Naive thymus-derived CD4-positive, alpha-beta T cell (primary cell): ENCODE results near the gene SENP8. TPM values are rescaled to one million over a fixed set of nuclear protein-coding genes. Genes with fewer than 3 reads are reported as not detected.

ENCODE experiments used
- ATAC-seq: fragments of 150-1000 bp; cut with Tn5 transposase; 2 replicates; pipeline ENCODE4 v1.10.0; 2021; ENCODE audit warnings: mild to moderate bottlenecking, moderate library complexity
- CTCF ChIA-PET: fragments of 350-600 bp; sonication (Branson Sonifier 250); formaldehyde crosslinking; loops from one replicate; lab custom pipeline; 2021; ENCODE audit warnings: antibody characterized with exemption; lab: Charles Lee
- POLR2A ChIA-PET: fragments of 350-600 bp; sonication (Branson Sonifier 250); formaldehyde crosslinking; loops from one replicate; lab custom pipeline; 2021; ENCODE audit warnings: antibody characterized with exemption, inconsistent platforms; lab: Charles Lee
- DNase-seq, 9 donors: peaks; one replicate each; pipeline versions ENCODE4 v3.0.0 to v3.0.0-alpha.2; 2020 to 2022; ENCODE audit warnings: mixed read lengths in 1 of 9
- H3K27ac ChIP-seq: one replicate; pipeline ENCODE4 v1.7.0; 2013; ENCODE audit warnings: mild to moderate bottlenecking, low read depth, low read length, moderate library complexity
- H3K27me3 ChIP-seq, 2 donors: one replicate each; pipeline ENCODE4 v1.7.0; 2013; ENCODE audit warnings: low read length in 2 of 2, mild to moderate bottlenecking in 2 of 2, moderate library complexity in 2 of 2; ENCODE audit not compliant: control insufficient read depth in 2 of 2, insufficient read depth in 2 of 2
- H3K36me3 ChIP-seq, 3 experiments: 1 replicate in 2 of 3; 2 replicates in 1 of 3; pipeline ENCODE4 v1.7.0; 2013; ENCODE audit warnings: low read length in 3 of 3, mild to moderate bottlenecking in 3 of 3, moderate library complexity in 1 of 3; ENCODE audit not compliant: insufficient read depth in 3 of 3, control insufficient read depth in 2 of 3
- H3K4me1 ChIP-seq, 2 donors: one replicate each; pipeline ENCODE4 v1.7.0; 2013; ENCODE audit warnings: low read length in 2 of 2, mild to moderate bottlenecking in 2 of 2, moderate library complexity in 1 of 2; ENCODE audit not compliant: control insufficient read depth in 2 of 2, insufficient read depth in 2 of 2
- H3K4me3 ChIP-seq: 2 replicates; pipeline ENCODE4 v1.7.0; 2013; ENCODE audit warnings: mild to moderate bottlenecking, low read length
- H3K9me3 ChIP-seq, 3 experiments: 1 replicate in 2 of 3; 2 replicates in 1 of 3; pipeline ENCODE4 v1.7.0; 2013; ENCODE audit warnings: low read length in 3 of 3; ENCODE audit not compliant: control insufficient read depth in 2 of 3
- H3K27ac Mint-ChIP-seq, 9 donors: one replicate each; pipeline ENCODE4 v1.8.0; 2020 to 2022; ENCODE audit warnings: mixed read lengths in 9 of 9, mild to moderate bottlenecking in 8 of 9, moderate library complexity in 5 of 9, inconsistent platforms in 2 of 9
- H3K27me3 Mint-ChIP-seq, 5 donors: one replicate each; pipeline ENCODE4 v1.8.0; 2021 to 2022; ENCODE audit warnings: mixed read lengths in 5 of 5, mild to moderate bottlenecking in 1 of 5
- H3K36me3 Mint-ChIP-seq, 5 donors: one replicate each; pipeline ENCODE4 v1.8.0; 2020 to 2022; ENCODE audit warnings: mixed read lengths in 5 of 5, mild to moderate bottlenecking in 3 of 5, inconsistent platforms in 1 of 5
- H3K4me1 Mint-ChIP-seq, 7 donors: one replicate each; pipeline ENCODE4 v1.8.0; 2020 to 2022; ENCODE audit warnings: mixed read lengths in 7 of 7, mild to moderate bottlenecking in 3 of 7, inconsistent platforms in 1 of 7
- H3K4me3 Mint-ChIP-seq, 10 donors: one replicate each; pipeline ENCODE4 v1.8.0; 2020 to 2022; ENCODE audit warnings: mild to moderate bottlenecking in 10 of 10, mixed read lengths in 10 of 10, moderate library complexity in 6 of 10, inconsistent platforms in 2 of 10
- H3K9me3 Mint-ChIP-seq, 11 donors: one replicate each; pipeline ENCODE4 v1.8.0; 2020 to 2022; ENCODE audit warnings: mixed read lengths in 11 of 11, mild to moderate bottlenecking in 4 of 11, inconsistent platforms in 1 of 11, moderate library complexity in 1 of 11
- intact Hi-C, 2 donors: fragments of 100-400 bp; cut with micrococcal nuclease; formaldehyde crosslinking; loops; one replicate each; pipeline ENCODE4 v1.15.1; 2023
- polyA plus RNA-seq, 2 donors: library from polyadenylated mRNA; unstranded; fragments of 300-500 nt; fragmentation: Illumina TruSeq; gene quantifications; one replicate each; pipeline ENCODE4 v1.2.3, GENCODE V29; 2021
- total RNA-seq, 6 experiments: library from RNA in 5 of 6; stranded (reverse) in 5 of 6; gene quantifications; 1 replicate in 5 of 6; 2 replicates in 1 of 6; pipeline ENCODE4 v1.2.3 and lab custom pipeline; 2021 to 2026

The SENP8 gene
- total and polyA plus RNA-seq, 7 experiments from 2014 or later: 0.34 to 1.6 (median 1.2) TPM

DNA sequence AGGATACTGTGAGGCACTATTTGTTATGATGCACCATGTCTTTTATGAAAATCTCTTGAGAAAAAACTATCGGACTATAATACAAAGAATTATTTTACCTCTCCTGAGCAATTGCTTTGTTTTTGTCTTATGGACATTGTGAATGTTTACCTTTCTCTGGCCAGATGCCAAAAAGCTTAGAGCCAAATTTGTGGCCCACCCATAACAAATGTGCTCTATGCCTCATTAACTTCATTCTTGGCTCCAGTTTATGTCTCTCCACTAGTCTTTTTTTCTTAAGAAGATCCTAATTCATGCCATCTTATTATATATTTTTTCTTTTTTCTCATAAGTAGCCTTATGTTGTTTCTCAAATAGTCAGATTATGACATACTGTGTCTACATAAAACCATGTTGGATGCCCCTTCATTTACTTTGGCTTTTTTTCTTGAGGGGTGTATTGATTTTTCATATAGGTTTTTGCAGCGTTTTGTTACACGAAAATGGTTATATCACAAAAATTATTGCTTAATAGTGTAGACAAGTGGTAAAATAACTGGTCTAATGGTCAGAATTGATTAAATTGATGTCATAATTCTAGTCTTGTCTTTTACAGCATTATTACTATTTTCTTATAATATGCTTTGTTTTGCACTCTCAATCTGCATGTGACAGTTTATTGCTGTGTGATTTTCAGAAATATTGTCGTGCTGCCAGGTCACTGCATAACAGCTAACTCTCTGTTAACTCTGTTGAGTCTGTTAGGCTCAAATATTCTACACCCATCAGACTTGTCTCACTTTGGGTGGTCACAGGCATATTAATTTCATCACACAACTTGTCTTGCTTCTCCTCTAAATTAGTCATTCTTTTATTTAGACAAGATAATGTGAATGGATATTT is 18.2 kb downstream of the SENP8 start:
- Mint-ChIP-seq H3K36me3 (peaks cover 0 to 4% (median 0%) of the 10 kb centered on the region in 5 donors), H3K4me1 (peaks cover 0 to 2% (median 0%) of the 10 kb centered on the region in 7 donors), H3K27me3 (peaks cover 0 to 2% (median 0%) of the 10 kb centered on the region in 5 donors), H3K4me3 (no peak overlapping the region), H3K9me3 (no peaks in the 10 kb centered on the region), H3K27ac (no peak overlapping the region)
- Histone ChIP-seq H3K9me3 (no peaks in the 10 kb centered on the region), H3K36me3 (no peaks in the 10 kb centered on the region), H3K27me3 (no peaks in the 10 kb centered on the region), H3K4me3 (no peak overlapping the region), H3K27ac (no peak overlapping the region), H3K4me1 (no peaks in the 10 kb centered on the region)
- no peak for ATAC-seq
- no peak for DNase-seq
- ChIA-PET CTCF (no interaction called here), POLR2A (interaction anchor here (0.9 kb wide), 1 partner anchor 9 kb away, joined by 4 read pairs; no protein-coding TSS in a partner anchor)
- intact Hi-C loops: no loop called here

- ChIA-PET CTCF (no interaction called here), POLR2A (interaction anchor here (0.6 kb wide), 2 partner anchors 27 to 92 kb away, joined by 3 to 4 read pairs; no protein-coding TSS in a partner anchor)
- intact Hi-C loops: no loop called here
- ATAC-seq (no peak), DNase-seq (no peak)
- H3K9me3 Mint-ChIP-seq: no peaks in the 10 kb centered on the region
- H3K27ac ChIP-seq: no peak overlapping the region
- no peak overlapping the region for H3K4me3 ChIP-seq
- H3K27me3 ChIP-seq: no peaks in the 10 kb centered on the region
- H3K9me3 ChIP-seq: no peaks in the 10 kb centered on the region
- no peaks in the 10 kb centered on the region for H3K27me3 Mint-ChIP-seq
- peaks cover 0 to 5% (median 0%) of the 10 kb centered on the region in 7 donors for H3K4me1 Mint-ChIP-seq
- peaks cover 0 to 4% (median 0%) of the 10 kb centered on the region in 5 donors for H3K36me3 Mint-ChIP-seq
- no peaks in the 10 kb centered on the region for H3K36me3 ChIP-seq
- H3K4me3 Mint-ChIP-seq: no peak overlapping the region
- no peaks in the 10 kb centered on the region for H3K4me1 ChIP-seq
- H3K27ac Mint-ChIP-seq: no peak overlapping the region
Observed at GRCh38 chr15:72139667-72140066, 21.5 kb downstream of the SENP8 start.

GRCh38 chr15:72140088-72140487 is 21.9 kb downstream of the SENP8 start:
- H3K36me3 ChIP-seq: no peaks in the 10 kb centered on the region
- ChIA-PET POLR2A (interaction anchor here (0.6 kb wide), 2 partner anchors 26 to 92 kb away, joined by 3 to 4 read pairs; no protein-coding TSS in a partner anchor), CTCF (no interaction called here)
- no peaks in the 10 kb centered on the region for H3K4me1 ChIP-seq
- intact Hi-C loops: no loop called here
- DNase-seq (no peak), ATAC-seq (no peak)
- no peak overlapping the region for H3K4me3 Mint-ChIP-seq
- peaks cover 0 to 5% (median 0%) of the 10 kb centered on the region in 7 donors for H3K4me1 Mint-ChIP-seq
- peaks cover 0 to 4% (median 0%) of the 10 kb centered on the region in 5 donors for H3K36me3 Mint-ChIP-seq
- H3K9me3 ChIP-seq: no peaks in the 10 kb centered on the region
- H3K9me3 Mint-ChIP-seq: no peaks in the 10 kb centered on the region
- H3K27ac Mint-ChIP-seq: no peak overlapping the region
- no peak overlapping the region for H3K27ac ChIP-seq
- peaks cover 0 to 2% (median 0%) of the 10 kb centered on the region in 5 donors for H3K27me3 Mint-ChIP-seq
- H3K4me3 ChIP-seq: no peak overlapping the region
- H3K27me3 ChIP-seq: no peaks in the 10 kb centered on the region

DNA sequence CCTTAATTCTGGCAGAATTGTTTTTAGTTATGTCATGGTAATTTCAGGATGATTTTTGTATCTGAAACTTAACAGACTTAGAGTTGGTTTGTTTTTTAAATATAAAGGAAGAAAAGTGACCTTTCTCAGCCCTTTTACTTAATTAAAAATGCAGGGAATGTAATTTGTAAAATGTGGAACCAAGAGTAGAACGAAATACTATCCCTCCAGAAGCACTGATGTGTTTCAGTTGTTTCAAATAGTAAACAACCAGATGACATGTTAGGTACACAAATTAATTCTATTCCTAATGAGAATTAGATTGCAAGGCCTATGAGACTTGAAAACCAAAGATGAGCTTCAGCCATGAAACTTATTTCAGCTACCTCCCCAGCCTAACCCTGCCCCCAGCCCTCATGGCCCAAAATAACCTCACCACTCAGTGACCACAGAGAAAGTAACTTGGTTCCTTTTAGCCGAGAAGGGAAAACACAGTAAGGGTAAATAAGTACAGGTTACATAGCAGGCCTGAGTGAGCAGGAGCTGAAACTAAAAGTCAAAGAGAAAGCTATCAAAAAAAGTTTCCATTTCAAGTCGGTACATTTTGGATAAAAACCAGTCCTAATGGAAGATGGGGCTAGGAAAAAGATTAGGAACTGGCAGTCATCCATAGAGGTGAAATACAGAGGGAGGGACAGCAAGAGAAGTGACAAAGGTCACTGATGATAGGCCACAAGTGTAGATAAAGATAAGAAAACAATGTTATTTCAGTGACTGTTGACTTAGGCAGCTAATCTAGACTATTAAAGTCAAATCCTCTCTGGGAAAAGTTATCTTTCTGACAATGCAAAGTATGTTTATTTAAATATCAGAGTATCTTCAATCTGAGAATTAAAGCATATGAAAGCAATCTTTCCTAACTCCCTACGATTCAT is 23.2 kb downstream of the SENP8 start:
- Histone ChIP-seq H3K9me3 (no peaks in the 10 kb centered on the region), H3K4me3 (no peak overlapping the region), H3K27me3 (no peaks in the 10 kb centered on the region), H3K4me1 (no peaks in the 10 kb centered on the region), H3K27ac (no peak overlapping the region), H3K36me3 (no peaks in the 10 kb centered on the region)
- POLR2A ChIA-PET: no interaction called here
- peaks cover 0 to 5% (median 0%) of the 10 kb centered on the region in 7 donors for H3K4me1 Mint-ChIP-seq
- peaks cover 0 to 6% (median 0%) of the 10 kb centered on the region in 5 donors for H3K27me3 Mint-ChIP-seq
- ATAC-seq: no peak
- H3K27ac Mint-ChIP-seq: no peak overlapping the region
- no peaks in the 10 kb centered on the region for H3K9me3 Mint-ChIP-seq
- peaks cover 0 to 4% (median 0%) of the 10 kb centered on the region in 5 donors for H3K36me3 Mint-ChIP-seq
- intact Hi-C loops: no loop called here
- no peak for DNase-seq
- CTCF ChIA-PET: no interaction called here
- H3K4me3 Mint-ChIP-seq: no peak overlapping the region

- H3K4me1 ChIP-seq: no peaks in the 10 kb centered on the region
- peaks cover 0 to 6% (median 0%) of the 10 kb centered on the region in 5 donors for H3K36me3 Mint-ChIP-seq
- H3K4me1 Mint-ChIP-seq: peaks cover 0 to 5% (median 0%) of the 10 kb centered on the region in 7 donors
- no peaks in the 10 kb centered on the region for H3K27me3 ChIP-seq
- no peaks in the 10 kb centered on the region for H3K9me3 Mint-ChIP-seq
- intact Hi-C loops: no loop called here
- no peak for ATAC-seq
- no peak overlapping the region for H3K4me3 Mint-ChIP-seq
- peaks cover 0 to 9% (median 9%) of the 10 kb centered on the region in 5 donors for H3K27me3 Mint-ChIP-seq
- ChIA-PET POLR2A (no interaction called here), CTCF (interaction anchor here (0.7 to 1.7 kb wide), 2 partner anchors 10 to 268 kb away, joined by 3 to 4 read pairs; no protein-coding TSS in a partner anchor)
- no peak for DNase-seq
- no peaks in the 10 kb centered on the region for H3K9me3 ChIP-seq
- H3K36me3 ChIP-seq: no peaks in the 10 kb centered on the region
- no peak overlapping the region for H3K27ac ChIP-seq
- no peak overlapping the region for H3K27ac Mint-ChIP-seq
- H3K4me3 ChIP-seq: no peak overlapping the region
Observed at GRCh38 chr15:72146221-72146620, 28.0 kb downstream of the SENP8 start.

DNA sequence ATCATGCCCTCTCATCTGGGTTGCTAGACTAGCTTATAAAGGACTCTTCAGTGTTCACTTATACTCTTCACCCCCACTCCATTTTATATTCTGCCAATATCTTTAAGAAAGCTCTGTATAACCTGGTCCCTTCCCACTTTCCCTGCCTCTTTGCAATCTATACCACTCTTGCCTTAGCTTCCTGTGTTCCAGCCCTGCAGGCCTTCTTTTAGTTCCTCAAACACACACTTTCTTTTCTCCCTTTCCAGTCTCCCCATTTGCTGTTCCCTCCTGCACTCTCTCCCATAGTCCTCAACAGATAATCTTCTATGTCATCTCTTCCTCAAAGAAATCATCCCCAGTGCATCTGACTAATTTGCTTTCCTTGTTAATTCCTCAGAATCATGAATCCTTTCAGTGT is 28.7 kb downstream of the SENP8 start:
- Histone ChIP-seq H3K27ac (no peak overlapping the region), H3K27me3 (no peaks in the 10 kb centered on the region), H3K4me3 (no peak overlapping the region), H3K36me3 (no peaks in the 10 kb centered on the region), H3K4me1 (no peaks in the 10 kb centered on the region), H3K9me3 (no peaks in the 10 kb centered on the region)
- no peak for DNase-seq
- Mint-ChIP-seq H3K4me3 (no peak overlapping the region), H3K27me3 (peaks cover 0 to 9% (median 9%) of the 10 kb centered on the region in 5 donors), H3K9me3 (no peaks in the 10 kb centered on the region), H3K36me3 (peaks cover 0 to 7% (median 0%) of the 10 kb centered on the region in 5 donors), H3K27ac (no peak overlapping the region), H3K4me1 (no peaks in the 10 kb centered on the region)
- intact Hi-C loops: no loop called here
- ATAC-seq: no peak
- CTCF ChIA-PET: interaction anchor here (1.7 kb wide), 1 partner anchor 9 kb away, joined by 4 read pairs; no protein-coding TSS in a partner anchor
- POLR2A ChIA-PET: no interaction called here
